ENCODE measurements around the gene MALRD1.

Gene MALRD1

GRCh38 chr10:19245889-19246752 lies 197.5 kb downstream of the MALRD1 start:
- no peak for DNase-seq

GRCh38 chr10:19247843-19248242 lies 199.2 kb downstream of the MALRD1 start:
- no peak for DNase-seq

- DNase-seq: no peak
Measured at GRCh38 chr10:19250546-19250945, 201.9 kb downstream of the MALRD1 start.

- DNase-seq: no peak
Measured at GRCh38 chr10:19252531-19252930, 203.9 kb downstream of the MALRD1 start.

GRCh38 chr10:19256331-19256730 lies 207.7 kb downstream of the MALRD1 start:
- DNase-seq: no peak

GRCh38 chr10:19263262-19263661 lies 214.7 kb downstream of the MALRD1 start:
- no peak for DNase-seq

- no peak for DNase-seq
Measured at GRCh38 chr10:19283285-19283684, 234.7 kb downstream of the MALRD1 start.

GRCh38 chr10:19283786-19284185 lies 235.2 kb downstream of the MALRD1 start:
- no peak for DNase-seq

- DNase-seq: no peak
Measured at GRCh38 chr10:19290770-19291169, 242.2 kb downstream of the MALRD1 start.

- no peak for DNase-seq
Measured at GRCh38 chr10:19294233-19294632, 245.6 kb downstream of the MALRD1 start.

GRCh38 chr10:19299645-19300044 lies 251.0 kb downstream of the MALRD1 start:
- DNase-seq: no peak

GRCh38 chr10:19302117-19302516 lies 253.5 kb downstream of the MALRD1 start:
- no peak for DNase-seq

GRCh38 chr10:19310066-19310465 lies 261.5 kb downstream of the MALRD1 start:
- no peak for DNase-seq

GRCh38 chr10:19316204-19316870 lies 267.7 kb downstream of the MALRD1 start:
- DNase-seq: no peak

- no peak for DNase-seq
Measured at GRCh38 chr10:19317952-19318351, 269.4 kb downstream of the MALRD1 start.

- no peak for DNase-seq
Measured at GRCh38 chr10:19325581-19325980, 277.0 kb downstream of the MALRD1 start.

- no peak for DNase-seq
Measured at GRCh38 chr10:19328582-19328981, 280.0 kb downstream of the MALRD1 start.

- DNase-seq: no peak
Measured at GRCh38 chr10:19329475-19329874, 280.9 kb downstream of the MALRD1 start.

- no peak for DNase-seq
Measured at GRCh38 chr10:19332304-19332703, 283.7 kb downstream of the MALRD1 start.

- no peak for DNase-seq
Measured at GRCh38 chr10:19333631-19334030, 285.0 kb downstream of the MALRD1 start.

- DNase-seq: no peak
Measured at GRCh38 chr10:19347621-19348020, 299.0 kb downstream of the MALRD1 start.

GRCh38 chr10:19367176-19367575 lies 318.6 kb downstream of the MALRD1 start:
- no peak for DNase-seq

- no peak for DNase-seq
Measured at GRCh38 chr10:19373988-19374387, 325.4 kb downstream of the MALRD1 start.

GRCh38 chr10:19385846-19386450 lies 337.3 kb downstream of the MALRD1 start:
- no peak for DNase-seq

All from activated CD8-positive, alpha-beta memory T cell treated with anti-CD3 and anti-CD28 coated beads, Interleukin-2, amount 50 U/mL, for 4 hours (primary cell).